HG03025 (cell line): Measurements from ENCODE around the gene PTGIS.

Experiments used
- ATAC-seq: cut with Tn5 transposase; IDR thresholded peaks from one replicate; pipeline ENCODE4 v1.9.1; 2021; ENCODE audit warnings: mild to moderate bottlenecking, moderate library complexity; ENCODE audit not compliant: unreplicated experiment, low FRiP score

PTGIS gene

DNA sequence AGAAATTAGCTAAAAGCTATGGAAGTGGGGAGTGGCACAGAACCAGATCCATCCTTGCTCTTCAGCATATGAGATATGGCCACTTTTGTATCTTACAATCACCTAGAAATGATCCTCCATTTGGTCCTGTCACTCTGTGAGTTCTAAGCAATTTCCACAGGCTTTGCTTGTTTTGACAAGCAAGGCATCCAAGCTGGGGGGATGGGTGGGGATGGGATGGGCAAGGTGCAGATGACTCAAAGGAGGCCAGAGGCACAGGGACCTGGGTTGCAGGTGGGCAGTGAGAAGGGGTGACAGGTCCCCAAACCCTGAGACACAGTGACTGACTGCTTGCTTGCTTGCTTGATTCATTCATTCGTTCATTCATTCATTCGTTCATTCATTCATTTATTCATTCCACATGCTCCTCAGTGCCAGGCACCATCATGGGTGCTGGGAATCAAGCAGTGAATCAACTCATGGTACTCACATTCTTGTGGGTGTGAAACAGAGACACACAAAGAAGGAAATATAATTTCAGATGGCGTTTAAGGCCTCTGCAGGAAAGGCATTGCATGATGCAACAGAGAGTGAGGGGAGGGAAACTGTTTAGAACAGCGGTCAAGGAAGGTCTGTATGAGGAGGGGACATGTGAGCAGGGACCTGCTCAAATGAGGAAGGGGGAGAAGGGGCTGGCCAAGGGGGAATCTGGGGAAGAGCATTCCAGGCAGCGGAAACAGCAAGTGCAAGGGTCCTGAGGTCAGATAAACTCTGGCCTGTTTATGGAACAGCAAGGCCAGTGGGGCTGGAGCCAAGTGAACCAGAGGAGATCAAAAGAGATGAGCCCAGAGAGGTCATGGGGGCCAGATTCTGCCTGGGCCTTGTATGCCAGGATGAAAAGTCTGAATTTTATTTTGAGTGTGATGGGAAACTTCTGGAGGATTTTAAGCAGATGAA, 88.9 kb downstream of the PTGIS start:
- ATAC-seq: no peak

DNA sequence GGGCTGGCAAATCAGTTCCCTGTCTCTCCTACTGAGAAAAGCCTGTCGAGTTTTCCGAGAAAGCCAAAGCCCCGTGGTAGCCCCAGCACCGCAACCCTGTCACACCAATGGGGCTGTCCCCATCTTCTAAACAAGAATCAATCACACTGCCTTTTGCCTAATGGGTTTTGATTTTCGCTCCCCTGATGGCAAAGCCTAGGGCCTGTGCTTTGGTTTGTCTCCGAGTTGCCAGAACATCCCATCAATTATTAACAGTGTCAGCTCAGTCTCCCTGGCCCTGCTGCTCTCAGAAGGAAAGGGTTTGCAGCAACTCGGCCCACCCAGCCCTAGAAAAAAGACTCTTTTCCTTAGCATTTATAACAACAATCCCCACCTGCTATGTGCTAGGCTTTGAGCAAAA, 89.7 kb downstream of the PTGIS start:
- ATAC-seq: no peak

DNA sequence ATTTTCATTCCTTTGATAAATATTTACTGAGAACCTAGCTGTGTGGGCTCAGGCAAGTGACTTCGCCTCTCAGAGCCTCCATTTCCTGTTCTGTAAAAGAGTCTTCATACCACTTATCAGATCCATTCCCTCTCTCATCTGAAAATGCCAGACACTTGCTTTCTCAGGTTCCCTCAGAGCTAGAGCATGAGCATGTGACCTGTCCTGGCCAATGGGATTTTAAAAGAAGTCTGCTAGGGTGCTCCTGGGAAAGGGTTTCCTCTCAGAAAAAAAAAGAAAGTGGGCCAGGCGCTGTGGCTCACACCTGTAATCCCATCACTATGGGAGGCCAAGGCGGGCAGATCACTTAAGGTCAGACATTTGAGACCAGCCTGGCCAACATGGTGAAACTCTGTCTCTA, 90.7 kb downstream of the PTGIS start:
- no peak for ATAC-seq

DNA sequence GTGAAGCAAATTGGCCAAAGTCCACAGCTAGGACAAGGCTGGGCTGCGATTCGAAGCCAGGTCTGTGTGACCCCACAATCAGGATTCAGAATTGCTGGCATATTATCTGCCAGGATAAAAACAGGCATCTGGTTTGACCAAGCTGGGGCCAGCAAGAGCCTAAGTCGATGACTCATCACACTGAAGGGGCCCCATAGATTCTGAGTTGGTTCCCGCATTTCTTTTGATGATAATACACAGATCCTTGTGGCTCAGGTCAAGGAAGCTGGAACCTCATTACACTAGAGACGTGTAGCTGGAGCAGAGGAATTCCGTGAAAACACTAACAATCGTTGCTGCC, 92.0 kb downstream of the PTGIS start:
- no peak for ATAC-seq

DNA sequence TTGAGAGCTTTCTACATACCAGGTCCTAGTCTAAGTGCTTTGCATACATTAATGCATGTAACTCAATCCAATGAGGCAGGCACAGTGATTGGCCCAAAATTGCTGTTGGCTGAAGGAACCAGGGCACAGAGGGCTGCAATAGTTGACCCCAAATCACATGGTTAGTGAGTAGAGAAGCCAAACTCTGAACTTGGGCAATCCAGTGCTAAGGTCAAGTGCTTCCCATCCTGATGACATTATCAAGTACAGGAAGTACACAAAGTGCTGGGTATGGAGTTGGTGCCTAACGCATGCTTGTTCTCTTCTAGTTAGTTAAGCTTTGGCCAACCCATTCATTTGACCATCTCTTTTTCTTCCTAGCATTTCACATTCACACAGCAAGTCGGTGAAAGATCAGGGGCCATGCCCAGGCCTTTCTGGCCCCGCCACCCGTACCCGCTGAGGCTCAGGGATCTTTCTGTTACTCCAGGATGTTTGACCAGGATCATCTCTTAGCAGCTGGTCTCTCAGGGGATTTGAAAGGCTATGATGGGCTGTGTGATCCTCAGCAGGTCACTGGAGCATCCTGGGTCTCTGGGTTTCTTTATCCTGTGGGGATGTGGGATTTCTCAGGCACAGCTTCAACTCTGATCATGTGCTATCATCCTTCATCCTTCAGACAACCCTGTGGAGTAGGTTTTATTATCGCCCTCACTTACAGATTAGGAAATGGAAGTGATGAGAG, 92.5 kb downstream of the PTGIS start:
- ATAC-seq: no peak

DNA sequence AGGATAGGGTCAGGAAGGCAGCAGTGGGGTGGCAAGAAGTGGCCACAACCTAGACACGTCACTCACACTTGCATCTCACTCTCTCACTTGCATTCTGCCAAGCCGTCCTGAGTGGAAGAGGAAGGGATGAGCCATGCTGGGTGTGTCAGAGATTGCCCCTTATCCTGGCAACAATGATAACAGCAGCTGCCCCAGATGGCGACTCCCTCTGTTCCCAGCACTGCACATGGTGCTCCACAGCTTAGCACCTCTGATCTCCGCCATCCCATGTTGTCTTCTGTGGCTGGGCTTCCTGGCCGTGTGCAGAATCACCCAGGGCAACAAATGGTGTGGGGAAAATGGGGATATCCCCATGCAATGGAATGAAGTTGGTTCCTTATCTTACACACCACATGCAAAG, 96.5 kb downstream of the PTGIS start:
- no peak for ATAC-seq

DNA sequence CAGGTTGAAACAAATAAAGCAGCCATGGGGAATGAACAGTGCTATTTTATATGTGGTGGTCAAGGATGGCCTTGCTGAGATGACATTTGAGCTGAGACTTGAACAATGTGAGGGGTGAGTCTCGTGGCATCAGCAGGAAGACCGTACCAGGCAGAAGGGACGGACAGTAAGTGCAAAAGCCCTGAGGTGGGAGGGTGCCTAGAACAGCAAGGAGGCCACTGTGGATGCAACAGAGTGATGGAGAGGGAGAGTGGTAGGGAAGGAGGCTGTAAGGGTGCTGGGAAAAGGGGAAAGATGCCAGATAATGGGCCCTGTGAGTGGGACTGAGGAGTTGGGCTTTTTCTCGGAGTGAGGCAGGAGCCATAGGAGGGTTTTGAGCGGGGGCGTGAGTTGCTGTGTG, 97.0 kb downstream of the PTGIS start:
- ATAC-seq: no peak

DNA sequence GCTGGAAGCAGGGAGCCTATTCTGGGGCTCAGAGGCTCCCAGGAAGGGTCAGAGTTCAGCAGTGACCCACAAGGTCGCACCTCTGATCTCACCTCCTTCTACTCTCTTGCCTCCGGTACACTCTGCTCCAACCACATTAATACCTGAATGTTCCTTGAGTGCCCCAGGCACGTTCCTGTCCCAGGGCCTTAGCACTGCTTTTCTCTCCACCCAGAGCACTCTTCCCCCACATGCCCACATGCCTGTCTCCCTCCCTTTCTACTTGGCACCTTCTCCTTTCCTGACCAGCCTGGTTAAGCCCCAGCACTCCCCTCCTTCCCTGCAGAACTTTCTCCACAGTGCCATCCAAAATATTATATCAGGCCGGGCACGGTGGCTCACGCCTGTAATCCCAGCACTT, 98.9 kb downstream of the PTGIS start:
- ATAC-seq: no peak

DNA sequence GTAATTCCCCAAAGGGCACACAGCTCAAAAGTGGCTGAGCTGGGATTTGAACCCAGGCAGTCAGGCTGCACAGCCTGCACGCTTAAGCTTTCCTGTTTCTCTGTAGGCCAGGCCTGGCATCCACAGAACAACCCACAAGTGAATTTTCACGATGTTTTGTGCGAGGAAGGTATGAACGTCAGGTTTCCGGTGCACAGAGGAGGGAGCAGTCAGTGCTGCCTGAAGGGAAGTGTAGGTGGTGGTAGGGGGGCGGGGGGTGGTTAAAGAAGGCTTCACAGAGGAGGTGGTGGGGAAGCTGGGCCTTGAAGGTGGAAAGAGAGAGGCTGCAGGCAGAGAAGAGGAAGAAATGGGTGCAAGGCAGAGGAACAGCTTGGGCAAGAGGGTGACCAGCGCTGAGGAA, 99.5 kb downstream of the PTGIS start:
- no peak for ATAC-seq

DNA sequence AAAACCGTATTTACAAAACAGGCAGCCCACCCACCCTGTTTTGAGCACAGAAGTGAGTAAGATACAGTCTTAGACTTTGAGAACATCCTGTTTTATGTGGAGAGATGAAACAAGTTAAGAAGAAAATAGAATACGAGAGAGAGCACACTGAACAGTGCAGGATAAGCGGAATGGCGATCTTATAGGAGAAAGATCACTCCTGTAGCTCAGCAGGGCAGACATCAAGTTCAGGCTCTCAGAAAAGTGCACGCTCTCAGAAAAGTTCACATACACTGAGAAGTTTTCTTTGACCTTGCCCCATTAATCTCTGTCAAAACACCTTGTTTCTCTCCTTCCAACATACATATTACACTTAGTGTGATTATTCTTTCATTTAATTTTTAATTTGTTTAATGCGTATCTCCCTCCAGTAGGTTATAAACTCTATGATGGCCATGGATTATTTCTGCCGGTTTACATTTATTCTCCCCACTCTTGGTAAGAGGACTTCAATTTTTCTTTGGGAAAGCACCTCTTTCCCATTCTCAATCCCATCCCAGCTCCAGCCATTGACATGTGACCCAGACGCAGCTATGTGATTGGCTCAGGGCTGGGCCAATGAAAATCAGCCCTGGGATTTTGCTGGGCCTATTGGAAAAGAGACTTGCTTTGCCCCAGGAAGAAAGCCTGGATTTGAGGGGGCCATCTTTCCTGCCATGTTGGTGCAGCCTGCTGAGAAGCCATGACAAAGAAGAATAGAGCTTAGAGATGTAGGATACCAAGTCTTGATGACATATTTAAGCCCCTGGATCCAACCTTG, 101.6 kb downstream of the PTGIS start:
- no peak for ATAC-seq

DNA sequence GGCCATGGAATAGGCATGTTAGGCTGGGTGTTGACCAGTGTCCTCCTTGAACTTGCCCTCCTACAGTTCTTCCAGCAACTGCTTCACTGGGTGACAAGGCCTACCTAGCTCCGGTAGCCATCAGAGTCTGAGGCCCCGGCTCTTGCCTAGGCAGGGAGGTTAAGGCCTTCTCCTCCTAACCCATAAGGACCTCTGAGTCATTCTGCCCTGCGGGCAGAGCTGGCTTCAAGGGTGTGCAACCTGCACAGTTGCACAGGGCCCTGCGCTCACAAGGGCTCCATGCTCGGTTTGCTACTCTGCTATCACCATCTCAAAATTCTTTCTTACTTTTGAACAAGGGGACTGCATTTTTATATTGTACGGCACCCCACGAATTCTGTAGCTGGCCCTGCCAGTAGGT, 103.4 kb downstream of the PTGIS start:
- no peak for ATAC-seq

DNA sequence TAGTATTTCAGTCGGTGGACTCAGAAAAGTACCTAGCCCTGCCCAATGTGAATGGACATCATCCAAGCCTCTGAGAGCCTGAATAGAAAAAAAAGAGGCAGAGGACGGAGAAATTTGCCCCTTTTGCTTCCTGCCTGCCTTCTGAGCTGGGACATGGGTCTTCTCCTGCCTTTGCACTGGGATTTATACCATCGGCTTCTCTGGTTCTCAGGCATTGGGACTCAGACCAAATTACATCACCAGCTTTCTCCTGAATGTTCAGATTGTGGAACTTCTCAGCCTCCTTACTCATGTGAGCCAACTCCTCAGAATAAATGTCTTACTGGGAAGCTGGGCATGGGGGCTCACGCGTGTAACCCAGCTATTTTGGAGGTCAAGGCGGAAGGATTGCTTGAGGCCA, 105.3 kb downstream of the PTGIS start:
- no peak for ATAC-seq

DNA sequence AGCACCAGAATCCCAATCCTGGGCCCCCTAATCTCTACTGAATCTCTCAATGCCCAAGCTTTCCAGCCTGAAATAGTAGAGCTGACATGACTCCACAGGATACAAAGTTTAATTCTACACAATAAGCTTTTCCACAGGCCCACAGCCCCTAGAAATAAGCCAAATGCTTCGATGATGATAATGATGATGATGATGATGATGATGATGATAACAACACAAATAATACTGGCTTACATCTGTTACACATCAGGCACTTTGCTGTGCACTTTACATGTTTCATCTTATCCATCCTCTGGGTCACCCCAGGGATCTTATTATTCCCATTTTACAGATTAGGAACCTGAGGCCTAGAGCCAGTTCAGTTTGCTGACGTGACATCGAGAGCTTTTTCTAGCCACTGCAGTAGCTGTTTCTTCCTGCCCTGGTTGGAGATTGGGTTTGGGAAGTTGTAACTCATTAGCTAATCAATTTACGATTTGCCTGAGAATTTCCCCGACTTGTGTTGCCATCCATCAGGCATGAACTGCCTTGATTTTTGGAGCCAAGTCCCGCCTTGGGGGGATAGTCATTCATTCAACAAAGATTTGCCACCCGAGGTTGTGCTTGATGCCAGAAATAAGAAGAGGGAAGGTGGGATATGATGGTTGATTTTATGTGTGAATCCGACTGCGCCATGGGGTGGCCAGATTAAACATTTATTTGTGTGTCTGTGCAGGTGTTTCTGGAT, 105.9 kb downstream of the PTGIS start:
- ATAC-seq: no peak

DNA sequence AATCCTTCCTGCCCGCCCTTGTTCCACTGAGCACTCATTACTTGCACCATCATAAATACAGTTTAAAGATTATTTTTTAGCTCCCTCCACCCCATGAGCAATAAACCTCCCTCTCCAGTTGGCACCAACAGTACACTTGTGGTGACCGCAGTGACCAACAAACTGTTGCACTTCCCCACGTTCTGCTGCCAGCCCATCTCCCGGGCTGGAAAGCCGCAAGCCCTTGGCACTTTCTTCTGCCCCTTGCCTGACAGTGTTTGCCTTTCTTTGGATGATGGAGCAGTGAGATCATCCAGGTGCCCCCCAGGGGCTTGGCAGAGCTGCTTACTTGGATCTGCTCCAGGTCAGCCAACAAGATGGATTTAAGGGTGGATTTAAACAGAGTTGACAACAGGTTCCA, 107.0 kb downstream of the PTGIS start:
- ATAC-seq: no peak

DNA sequence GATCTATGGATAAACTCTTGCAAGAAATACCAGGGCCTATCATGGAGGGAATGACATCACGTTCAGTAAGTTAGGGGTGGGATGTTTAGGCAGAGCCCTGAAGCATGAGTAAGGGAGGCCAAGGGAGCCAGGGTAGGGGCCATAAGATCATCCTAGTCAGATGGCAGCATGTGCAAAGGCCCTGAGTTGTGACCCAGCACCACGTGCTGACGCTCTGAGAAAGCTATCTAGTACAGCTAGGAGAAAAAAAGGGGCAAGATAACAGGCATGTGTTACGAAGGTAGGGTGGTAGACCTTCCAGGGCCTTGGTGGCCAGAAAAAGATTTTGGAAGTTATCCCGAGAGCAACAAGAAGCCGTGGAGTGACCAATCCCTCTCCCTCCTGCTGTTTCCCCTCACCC, 107.8 kb downstream of the PTGIS start:
- no peak for ATAC-seq

DNA sequence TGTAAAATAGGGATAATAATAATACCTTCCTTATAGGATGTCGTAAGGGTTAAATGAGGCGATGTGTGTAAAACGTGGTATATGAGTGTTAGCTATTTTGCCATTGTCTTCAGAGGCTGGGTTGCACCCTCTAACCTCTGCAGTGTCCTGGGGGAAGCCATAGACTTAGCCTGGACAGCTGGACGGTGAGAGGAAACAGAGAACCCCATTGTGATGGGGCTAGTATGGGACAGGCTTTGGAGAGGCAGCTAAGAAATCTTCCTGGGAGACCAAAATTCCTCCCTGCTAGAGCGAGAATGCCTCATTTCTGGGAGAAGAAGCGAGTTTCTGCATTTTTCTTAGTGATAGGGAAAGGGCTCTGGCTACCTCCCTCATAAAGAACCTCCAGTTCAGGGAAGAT, 108.3 kb downstream of the PTGIS start:
- ATAC-seq: no peak

DNA sequence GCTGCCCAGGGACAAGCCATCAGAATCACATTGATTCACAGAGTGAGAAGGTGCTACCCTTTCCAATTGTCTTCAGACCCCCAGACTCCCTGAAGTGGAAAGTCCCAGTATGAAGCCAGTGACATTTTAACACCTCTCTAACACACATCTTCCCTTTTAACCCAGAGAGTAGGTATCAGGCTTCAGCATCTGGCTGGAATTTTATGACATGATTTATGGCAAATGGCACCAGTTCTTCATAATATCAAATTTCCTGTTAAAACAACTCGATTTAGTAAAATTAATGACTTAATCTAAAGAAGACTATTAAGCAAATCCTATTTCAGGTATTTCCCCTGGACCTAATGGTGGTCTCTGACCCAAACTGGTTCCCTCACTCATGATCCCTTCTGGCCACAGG, 110.5 kb downstream of the PTGIS start:
- ATAC-seq: no peak

DNA sequence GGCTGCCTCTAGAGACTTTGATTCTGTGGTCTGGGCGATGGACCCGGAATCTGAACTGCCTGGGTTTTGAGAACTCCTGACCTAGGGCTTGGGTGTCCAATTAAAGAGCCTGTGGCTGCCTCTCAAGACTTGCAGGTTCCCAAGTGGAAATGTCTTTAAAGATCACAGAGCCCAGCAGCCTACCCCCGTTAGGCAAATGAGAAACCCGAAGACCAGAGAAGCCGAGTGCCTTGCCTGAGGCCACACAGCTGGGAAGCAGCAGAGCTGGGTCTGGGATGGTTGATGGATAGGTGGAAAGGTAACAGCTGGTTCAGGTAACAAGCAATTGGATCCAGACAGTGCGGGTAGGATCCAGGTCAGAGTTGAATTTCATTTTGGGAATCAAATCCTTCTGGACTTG, 111.3 kb downstream of the PTGIS start:
- ATAC-seq: no peak

DNA sequence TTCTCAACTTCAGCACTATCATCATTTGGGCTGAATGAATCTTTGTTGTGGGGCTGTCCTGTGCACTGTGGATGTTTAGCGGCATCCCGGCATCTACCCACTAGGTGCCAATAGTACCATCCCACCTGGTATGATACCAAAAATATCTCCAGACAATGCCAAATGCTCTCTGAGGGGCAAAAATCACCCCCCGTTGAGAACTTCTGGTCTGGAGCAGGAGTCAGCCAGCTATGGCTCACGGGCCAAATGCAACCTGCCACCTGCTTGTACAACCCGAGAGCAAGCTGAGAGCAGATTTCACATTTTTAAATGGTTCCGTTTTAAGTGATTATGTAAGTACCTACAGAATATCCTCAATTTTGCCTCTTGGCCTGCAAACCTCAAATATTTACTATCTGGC, 112.2 kb downstream of the PTGIS start:
- ATAC-seq: no peak
